Stimulated activated CD8-positive, alpha-beta memory T cell treated with anti-CD3 and anti-CD28 coated beads, Interleukin-12 subunit alpha, Interleukin-12 subunit beta, amount 100 ng/mL, for 24 hours (primary cell): Measurements from ENCODE around the gene DCK.
"Not testable (repeated sequence)": the region's sequence is repeated elsewhere in the genome, so short reads cannot be mapped to it uniquely, and the experiment has no call there.

Experiments used
- DNase-seq: peaks from one replicate; pipeline ENCODE4 v3.0.0-alpha.2; 2020; ENCODE audit errors: extremely low read depth

DCK gene

GRCh38 chr4:71001363-71001762 is 7.9 kb downstream of the DCK start:
- not testable (repeated sequence) for DNase-seq

GRCh38 chr4:71004281-71004851 is 10.9 kb downstream of the DCK start:
- DNase-seq, result no peak

GRCh38 chr4:71005025-71005424 is 11.6 kb downstream of the DCK start:
- DNase-seq, result not testable (repeated sequence)

- DNase-seq, result no peak
Observed at GRCh38 chr4:71006203-71006907, 12.9 kb downstream of the DCK start.

GRCh38 chr4:71008196-71008595 is 14.7 kb downstream of the DCK start:
- DNase-seq, result no peak

- DNase-seq, result no peak
Observed at GRCh38 chr4:71009086-71009485, 15.6 kb downstream of the DCK start.

GRCh38 chr4:71009890-71010588 is 16.6 kb downstream of the DCK start:
- no peak for DNase-seq

- no peak for DNase-seq
Observed at GRCh38 chr4:71011451-71011850, 18.0 kb downstream of the DCK start.

- DNase-seq, result not testable (repeated sequence)
Observed at GRCh38 chr4:71017391-71017790, 23.9 kb downstream of the DCK start.

GRCh38 chr4:71020611-71021010 is 27.2 kb downstream of the DCK start:
- no peak for DNase-seq

- DNase-seq, result no peak
Observed at GRCh38 chr4:71025654-71026053, 32.2 kb downstream of the DCK start.

GRCh38 chr4:71026086-71026485 is 32.6 kb downstream of the DCK start:
- DNase-seq, result no peak

- no peak for DNase-seq
Observed at GRCh38 chr4:71027611-71028010, 34.2 kb downstream of the DCK start.

- DNase-seq, result no peak
Observed at GRCh38 chr4:71029504-71029903, 36.1 kb downstream of the DCK start.

- not testable (repeated sequence) for DNase-seq
Observed at GRCh38 chr4:71032106-71032505, 38.7 kb downstream of the DCK start.

GRCh38 chr4:71045256-71045655 is 51.8 kb downstream of the DCK start:
- no peak for DNase-seq

GRCh38 chr4:71049395-71049794 is 55.9 kb downstream of the DCK start:
- no peak for DNase-seq

- DNase-seq, result no peak
Observed at GRCh38 chr4:71050809-71051208, 57.4 kb downstream of the DCK start.

GRCh38 chr4:71052034-71052433 is 58.6 kb downstream of the DCK start:
- no peak for DNase-seq

- no peak for DNase-seq
Observed at GRCh38 chr4:71052716-71053115, 59.3 kb downstream of the DCK start.

- not testable (repeated sequence) for DNase-seq
Observed at GRCh38 chr4:71053613-71054012, 60.2 kb downstream of the DCK start.

- DNase-seq, result not testable (repeated sequence)
Observed at GRCh38 chr4:71059573-71059972, 66.1 kb downstream of the DCK start.

- no peak for DNase-seq
Observed at GRCh38 chr4:71062436-71062835, 69.0 kb downstream of the DCK start.
